Stomach (tissue), 9 donors: Measurements from ENCODE around the gene JPH3. TPM values are rescaled to one million over a fixed set of nuclear protein-coding genes. Genes with fewer than 3 reads are reported as not detected.
A peak's percentile ranks its signal among the peaks of the same experiment; 100 is the strongest.

Source experiments
- DNase-seq, 2 donors: peaks; one replicate each; pipeline versions ENCODE4 v3.0.0 to v3.0.0-alpha.2; 2013 to 2019
- H3K27ac ChIP-seq, 5 donors: fragments of 200-600 bp in 4 of 5; sonication (generic) in 4 of 5; one replicate each; pipeline ENCODE4 v1.5.1; 2013 to 2019; ENCODE audit warnings: mild to moderate bottlenecking in 1 of 5, moderate library complexity in 1 of 5
- H3K27me3 ChIP-seq, 3 donors: fragments of 200-600 bp; sonication (generic); one replicate each; pipeline ENCODE4 v1.5.1; 2017 to 2019; ENCODE audit warnings: mixed run types in 1 of 3
- H3K36me3 ChIP-seq, 4 donors: fragments of 200-600 bp; sonication (generic); 1 replicate in 3 of 4; 2 replicates in 1 of 4; pipeline ENCODE4 v1.5.1; 2016 to 2019
- H3K4me1 ChIP-seq, 4 donors: fragments of 200-600 bp; sonication (generic); one replicate each; pipeline ENCODE4 v1.5.1; 2016 to 2019
- H3K4me3 ChIP-seq, 4 donors: fragments of 200-600 bp; sonication (generic) in 3 of 4; one replicate each; pipeline ENCODE4 v1.5.1; 2016 to 2019; ENCODE audit warnings: mild to moderate bottlenecking in 1 of 4
- H3K9me3 ChIP-seq, 4 donors: fragments of 200-600 bp; sonication (generic); one replicate each; pipeline ENCODE4 v1.5.1; 2016 to 2019
- EP300 ChIP-seq: sonication (generic); formaldehyde crosslinking; IDR thresholded peaks from one replicate; pipeline ENCODE4 v1.6.1; 2017; ENCODE audit warnings: antibody characterized with exemption
- POLR2A ChIP-seq, 4 donors: fragments of 450-650 bp; IDR thresholded peaks; one replicate each; pipeline ENCODE4 v1.6.1; 2016; ENCODE audit warnings: antibody characterized with exemption in 4 of 4, control low read depth in 2 of 4, mild to moderate bottlenecking in 1 of 4, moderate library complexity in 1 of 4
- POLR2AphosphoS5 ChIP-seq, 3 donors: sonication (generic); formaldehyde crosslinking; IDR thresholded peaks; one replicate each; pipeline ENCODE4 v1.6.1; 2016; ENCODE audit warnings: antibody characterized with exemption in 3 of 3
- WGBS, 5 donors: extraction: QIAGEN DNeasy Blood & Tissue Kit in 3 of 5; methylation state at CpG; one replicate each; pipeline versions ENCODE4 v1.1.5 to v1.1.7; 2013 to 2018; 5-methylcytosine and 5-hydroxymethylcytosine counted together
- intact Hi-C: fragments of 100-400 bp; cut with DNase I; formaldehyde crosslinking; loops from one replicate; pipeline ENCODE4 v1.15.1; 2023; ENCODE audit warnings: low total_unique reads
- polyA plus RNA-seq, 3 donors: library from polyadenylated mRNA; stranded (reverse); fragments of 200-250 nt; gene quantifications; one replicate each; pipeline ENCODE4 v1.2.3, GENCODE V29; 2013
- total RNA-seq, 5 donors: library from RNA; depleted of rRNA; stranded (reverse); fragments of >200 nt; gene quantifications; one replicate each; pipeline versions ENCODE4 v1.1.0 to v1.2.3, GENCODE V29; 2014 to 2016
- TF ChIP-seq, protein P1 (sequence below), 7 experiments: fragments of 450-650 bp in 4 of 7; fragments of 200-600 bp in 3 of 7; sonication (generic) in 3 of 7; IDR thresholded peaks; one replicate each; pipeline ENCODE4 v1.5.1; 2016 to 2019; ENCODE audit warnings: antibody characterized with exemption in 7 of 7, control low read depth in 2 of 7, mild to moderate bottlenecking in 1 of 7
- donor health status: healthy with polysubstance abuse.
- donor health status: Bipolar disorder and iron deficiency.
- donor health status: healthy.

Gene JPH3
- total and polyA plus RNA-seq, 8 donors, result 0.31 to 1.3 (median 0.66) TPM; not detected in 2

DNA sequence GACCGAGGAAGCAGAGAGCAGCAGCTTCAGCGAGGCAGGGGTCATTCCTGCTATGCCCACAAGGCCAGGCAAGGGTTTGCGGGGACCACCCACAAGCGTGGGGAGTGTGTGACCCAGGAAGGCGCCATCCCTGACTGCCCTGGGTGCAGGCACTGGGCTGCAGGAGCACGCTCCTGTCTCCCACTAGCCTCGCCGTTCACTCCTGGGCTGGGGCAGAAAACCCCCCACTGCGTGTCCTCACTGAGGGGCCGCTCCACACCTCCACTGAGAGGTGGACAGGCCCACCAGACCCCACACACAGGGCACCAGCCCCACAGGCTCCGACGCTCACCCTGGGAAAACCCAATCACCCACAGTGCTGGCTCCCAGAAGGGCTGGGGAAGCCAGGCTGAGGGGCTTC, 107.4 kb downstream of the JPH3 start:
- Histone ChIP-seq H3K27ac (no peak overlapping the region), H3K27me3 (no peaks in the 10 kb centered on the region), H3K4me1 (peaks cover 0 to 22% (median 15%) of the 10 kb centered on the region in 4 donors), H3K9me3 (no peaks in the 10 kb centered on the region), H3K4me3 (no peak overlapping the region), H3K36me3 (peaks cover 24 to 83% (median 77%) of the 10 kb centered on the region in 4 donors)
- no peak for DNase-seq
- intact Hi-C loops, result no loop called here
- TF ChIP-seq EP300, result no peak
- TF ChIP-seq POLR2A (IDR thresholded peaks at IDR 0.05), result no peak
- no peak for TF ChIP-seq POLR2AphosphoS5 (IDR thresholded peaks at IDR 0.05)
- TF ChIP-seq, protein P1, sequence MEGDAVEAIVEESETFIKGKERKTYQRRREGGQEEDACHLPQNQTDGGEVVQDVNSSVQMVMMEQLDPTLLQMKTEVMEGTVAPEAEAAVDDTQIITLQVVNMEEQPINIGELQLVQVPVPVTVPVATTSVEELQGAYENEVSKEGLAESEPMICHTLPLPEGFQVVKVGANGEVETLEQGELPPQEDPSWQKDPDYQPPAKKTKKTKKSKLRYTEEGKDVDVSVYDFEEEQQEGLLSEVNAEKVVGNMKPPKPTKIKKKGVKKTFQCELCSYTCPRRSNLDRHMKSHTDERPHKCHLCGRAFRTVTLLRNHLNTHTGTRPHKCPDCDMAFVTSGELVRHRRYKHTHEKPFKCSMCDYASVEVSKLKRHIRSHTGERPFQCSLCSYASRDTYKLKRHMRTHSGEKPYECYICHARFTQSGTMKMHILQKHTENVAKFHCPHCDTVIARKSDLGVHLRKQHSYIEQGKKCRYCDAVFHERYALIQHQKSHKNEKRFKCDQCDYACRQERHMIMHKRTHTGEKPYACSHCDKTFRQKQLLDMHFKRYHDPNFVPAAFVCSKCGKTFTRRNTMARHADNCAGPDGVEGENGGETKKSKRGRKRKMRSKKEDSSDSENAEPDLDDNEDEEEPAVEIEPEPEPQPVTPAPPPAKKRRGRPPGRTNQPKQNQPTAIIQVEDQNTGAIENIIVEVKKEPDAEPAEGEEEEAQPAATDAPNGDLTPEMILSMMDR (IDR thresholded peaks at IDR 0.05), result no peak
- 93 to 98% (median 96%) methylated on average over 8 to 12 of the region's 12 CpGs for WGBS, 5 donors

DNA sequence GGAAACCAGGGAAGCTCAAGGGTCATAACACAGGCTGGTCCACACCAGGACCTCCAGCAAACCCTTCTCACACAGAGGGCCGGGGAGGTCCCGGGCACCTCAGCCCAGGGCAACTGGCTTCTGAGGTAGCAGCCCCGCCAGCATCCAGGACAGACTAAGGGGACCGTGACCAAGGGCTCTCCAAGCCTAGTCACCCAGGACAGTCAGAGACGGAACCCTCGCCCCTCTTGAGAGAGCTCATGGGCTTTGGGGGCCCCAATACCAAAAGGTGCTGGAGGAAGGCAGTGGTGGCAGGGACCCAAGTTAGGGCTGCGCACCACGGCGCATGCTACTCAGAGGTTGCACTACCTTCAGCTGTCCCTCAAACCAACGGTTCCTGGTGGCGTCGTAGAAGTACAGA, 108.6 kb downstream of the JPH3 start:
- peaks cover 0 to 12% (median 10%) of the 10 kb centered on the region in 4 donors for H3K4me1 ChIP-seq
- H3K27ac ChIP-seq, result no peak overlapping the region
- peaks cover 24 to 90% (median 89%) of the 10 kb centered on the region in 4 donors for H3K36me3 ChIP-seq
- no peak for DNase-seq
- 93 to 97% (median 95%) methylated on average over 9 to 12 of the region's 12 CpGs for WGBS, 5 donors
- intact Hi-C loops, result no loop called here
- H3K4me3 ChIP-seq, result no peak overlapping the region
- TF ChIP-seq, protein P1 (IDR thresholded peaks at IDR 0.05), result no peak
- TF ChIP-seq POLR2AphosphoS5 (IDR thresholded peaks at IDR 0.05), result no peak
- TF ChIP-seq POLR2A (IDR thresholded peaks at IDR 0.05), result no peak
- no peak for TF ChIP-seq EP300
- no peaks in the 10 kb centered on the region for H3K9me3 ChIP-seq
- H3K27me3 ChIP-seq, result no peaks in the 10 kb centered on the region

DNA sequence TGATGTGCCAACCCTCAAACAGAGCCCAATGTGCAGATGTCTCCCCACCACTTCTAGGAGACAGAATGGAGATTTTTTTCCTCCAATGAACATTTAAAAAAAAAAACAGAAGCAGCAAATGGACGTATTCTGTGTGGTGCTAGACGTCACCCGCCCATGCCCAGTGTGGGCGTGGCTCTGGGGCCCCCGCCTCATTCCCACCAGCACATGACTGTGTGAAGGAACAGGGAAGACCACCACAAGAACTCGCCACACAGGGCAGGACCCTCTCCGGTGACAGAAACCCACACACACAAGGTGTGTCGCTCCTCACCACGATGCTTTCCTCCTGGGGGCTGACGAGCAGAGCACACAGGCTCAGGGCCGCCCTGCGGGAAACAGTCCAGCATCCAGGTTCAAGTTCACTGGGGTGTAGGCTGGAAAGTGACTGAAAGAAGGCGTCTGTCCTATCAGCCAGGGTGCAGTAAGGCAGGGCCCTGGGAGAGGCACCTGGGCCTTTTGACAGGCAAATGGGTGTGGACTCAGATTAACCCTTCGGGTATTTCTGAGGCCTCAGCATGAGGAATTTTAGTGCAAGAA, 110.0 kb downstream of the JPH3 start:
- intact Hi-C loops, result no loop called here
- H3K9me3 ChIP-seq, result no peaks in the 10 kb centered on the region
- WGBS, 5 donors, result 75 to 82% (median 79%) methylated on average over 14 of the region's 14 CpGs
- H3K36me3 ChIP-seq, result peaks cover 24 to 98% (median 97%) of the 10 kb centered on the region in 4 donors
- H3K4me1 ChIP-seq, result no peaks in the 10 kb centered on the region
- H3K27me3 ChIP-seq, result no peaks in the 10 kb centered on the region
- no peak overlapping the region for H3K4me3 ChIP-seq
- DNase-seq, result peak in 1 of 2 donors; percentile 68
- no peak overlapping the region for H3K27ac ChIP-seq
- TF ChIP-seq POLR2A (IDR thresholded peaks at IDR 0.05) (no peak), EP300 (no peak), POLR2AphosphoS5 (IDR thresholded peaks at IDR 0.05) (no peak)
- TF ChIP-seq, protein P1 (IDR thresholded peaks at IDR 0.05), result no peak

DNA sequence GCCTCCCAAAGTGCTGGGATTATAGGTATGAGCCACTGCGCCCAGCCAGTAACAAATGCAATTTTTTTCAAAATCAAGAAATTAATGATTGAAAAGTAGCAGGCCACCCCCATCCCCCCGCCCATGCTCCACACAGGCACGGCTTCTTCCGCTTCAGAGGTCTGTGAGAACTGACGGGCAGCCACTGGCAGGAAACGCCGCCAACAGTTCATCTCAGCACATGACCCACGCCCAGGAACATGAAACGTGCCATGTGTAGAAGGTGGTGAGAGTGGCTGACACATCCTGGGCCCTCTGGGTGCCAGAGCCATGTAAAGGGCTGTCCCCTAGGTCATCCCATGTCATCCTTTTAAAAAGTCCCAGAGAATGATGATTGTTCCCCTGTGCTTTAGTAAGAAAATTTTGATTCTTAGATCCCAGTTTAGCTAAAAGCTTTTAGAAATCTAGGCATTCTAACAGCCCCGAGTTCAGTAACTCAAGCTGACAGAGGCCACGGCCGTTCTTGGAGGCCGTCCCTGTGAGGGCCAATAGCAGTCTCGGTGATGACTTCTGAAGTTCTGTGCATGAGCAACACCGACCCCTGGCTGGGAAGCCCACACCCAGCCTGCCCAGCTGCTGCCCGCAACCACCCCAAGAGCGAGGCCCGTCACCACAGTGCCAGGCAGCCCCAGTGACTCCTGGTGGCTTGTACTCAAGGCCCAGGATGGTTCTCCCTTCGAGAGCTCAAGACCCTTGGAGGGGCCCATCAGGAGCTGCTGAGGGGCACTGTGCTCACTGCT, 111.3 kb downstream of the JPH3 start:
- DNase-seq, result peak in 1 of 2 donors; percentile 54
- TF ChIP-seq POLR2A (IDR thresholded peaks at IDR 0.05), result no peak
- TF ChIP-seq EP300, result no peak
- TF ChIP-seq, protein P1 (IDR thresholded peaks at IDR 0.05), result no peak
- TF ChIP-seq POLR2AphosphoS5 (IDR thresholded peaks at IDR 0.05), result no peak
- H3K36me3 ChIP-seq, result peaks cover 22 to 93% (median 92%) of the 10 kb centered on the region in 4 donors
- WGBS, 5 donors, result 89 to 94% (median 90%) methylated on average over 18 to 19 of the region's 19 CpGs
- H3K9me3 ChIP-seq, result no peaks in the 10 kb centered on the region
- no peaks in the 10 kb centered on the region for H3K27me3 ChIP-seq
- H3K4me1 ChIP-seq, result no peaks in the 10 kb centered on the region
- no peak overlapping the region for H3K27ac ChIP-seq
- intact Hi-C loops, result no loop called here
- no peak overlapping the region for H3K4me3 ChIP-seq
